PC-3 (cell line): ENCODE data around the gene NKIRAS1. TPM values are rescaled to one million over a fixed set of nuclear protein-coding genes. Genes with fewer than 3 reads are reported as not detected.
"Not testable (repeated sequence)": the region's sequence is repeated elsewhere in the genome, so short reads cannot be mapped to it uniquely, and the experiment has no call there.

Source experiments
- ATAC-seq: fragments of 200-7000 bp; cut with Tn5 transposase; 2 replicates; pipeline ENCODE4 v1.9.1; 2020; ENCODE audit warnings: mild to moderate bottlenecking, moderate library complexity
- BruUV-seq: library from RNA; stranded (reverse); fragments of 400-500 nt; replicated peaks from 2 replicates; lab custom pipeline; 2021; lab: Mats Ljungman, UMichigan
- CTCF ChIA-PET: fragments of 300-600 bp; sonication (Branson Sonifier 250); formaldehyde crosslinking; loops from one replicate; lab custom pipeline; 2022; ENCODE audit warnings: antibody characterized with exemption; lab: Charles Lee
- POLR2A ChIA-PET: fragments of 300-600 bp; sonication (Branson Sonifier 250); formaldehyde crosslinking; loops from one replicate; lab custom pipeline; 2022; ENCODE audit warnings: antibody characterized with exemption; ENCODE audit not compliant: unreplicated experiment; lab: Charles Lee
- DNase-seq: peaks from one replicate; pipeline ENCODE4 v3.0.0-alpha.2; 2015
- H2AFZ ChIP-seq: fragments of 300-600 bp; sonication (generic); 2 replicates; pipeline ENCODE4 v1.6.0; 2016; ENCODE audit warnings: antibody characterized with exemption, low read length
- H3F3A ChIP-seq: fragments of 300-600 bp; sonication (generic); one replicate; pipeline ENCODE4 v1.6.0; 2017; ENCODE audit warnings: antibody characterized with exemption, low read length, control low read depth, mild to moderate bottlenecking; ENCODE audit not compliant: unreplicated experiment
- H3K27ac ChIP-seq: fragments of 300-600 bp; sonication (generic); 2 replicates; pipeline ENCODE4 v1.5.1; 2016; ENCODE audit warnings: mild to moderate bottlenecking, low read length
- H3K27me3 ChIP-seq: fragments of 300-600 bp; sonication (generic); 2 replicates; pipeline ENCODE4 v1.6.1; 2016; ENCODE audit warnings: low read length, mixed read lengths
- H3K36me3 ChIP-seq: fragments of 300-600 bp; sonication (generic); 2 replicates; pipeline ENCODE4 v1.6.1; 2016; ENCODE audit warnings: low read depth, mixed run types, low read length, mixed read lengths
- H3K4me1 ChIP-seq: fragments of 300-600 bp; sonication (generic); 2 replicates; pipeline ENCODE4 v1.5.1; 2016; ENCODE audit warnings: low read length; ENCODE audit not compliant: insufficient read depth
- H3K4me2 ChIP-seq: fragments of 300-600 bp; sonication (generic); 2 replicates; pipeline ENCODE4 v1.6.0; 2016; ENCODE audit warnings: low read length
- H3K4me3 ChIP-seq: fragments of 300-600 bp; sonication (generic); 2 replicates; pipeline ENCODE4 v1.5.1; 2016; ENCODE audit warnings: mild to moderate bottlenecking, low read length, mixed read lengths
- H3K79me2 ChIP-seq: fragments of 300-600 bp; sonication (generic); 2 replicates; pipeline ENCODE4 v1.6.1; 2017; ENCODE audit warnings: low read length, mixed read lengths
- H3K9ac ChIP-seq: fragments of 300-600 bp; sonication (generic); 2 replicates; pipeline ENCODE4 v1.6.0; 2016; ENCODE audit warnings: mild to moderate bottlenecking, low read length
- H3K9me2 ChIP-seq: fragments of 300-600 bp; sonication (generic); replicated peaks from 2 replicates; pipeline ENCODE4 v1.6.1; 2016; ENCODE audit warnings: mixed run types, low read length, mixed read lengths
- H3K9me3 ChIP-seq: fragments of 300-600 bp; sonication (generic); 2 replicates; pipeline ENCODE4 v1.6.1; 2016; ENCODE audit warnings: low read length, mixed read lengths
- H4K20me1 ChIP-seq: fragments of 300-600 bp; sonication (generic); 2 replicates; pipeline ENCODE4 v1.6.1; 2016; ENCODE audit warnings: low read length, mixed read lengths
- CTCF ChIP-seq: fragments of 300-600 bp; sonication (generic); conservative IDR thresholded peaks from 2 replicates; pipeline ENCODE4 v1.5.1; 2017; ENCODE audit warnings: antibody characterized with exemption, low read depth, mild to moderate bottlenecking, low read length
- EZH2 ChIP-seq: fragments of 300-600 bp; sonication (generic); IDR thresholded peaks from one replicate; pipeline ENCODE4 v1.6.1; 2017; ENCODE audit warnings: antibody characterized with exemption, mild to moderate bottlenecking, low read length; ENCODE audit not compliant: unreplicated experiment
- EZH2phosphoT487 ChIP-seq: fragments of 300-600 bp; sonication (generic); IDR thresholded peaks from 2 replicates; pipeline ENCODE4 v1.6.1; 2018; ENCODE audit warnings: mild to moderate bottlenecking, antibody characterized with exemption, low read length, borderline replicate concordance
- intact Hi-C: fragments of 100-400 bp; cut with micrococcal nuclease; formaldehyde crosslinking; loops from 2 replicates; pipeline ENCODE4 v1.9.0; 2023
- total RNA-seq: library from RNA; depleted of rRNA; stranded (reverse); fragments of >200 nt; gene quantifications from 2 replicates; pipeline ENCODE4 v1.2.3, GENCODE V29; 2014

NKIRAS1 gene
- total RNA-seq, 1 experiment from 2014 or later, result 14.9 TPM

GRCh38 chr3:23913182-23913581 is 3.6 kb downstream of the NKIRAS1 start:
- no peaks in the 10 kb centered on the region for H3K27me3 ChIP-seq
- no peak overlapping the region for H3K27ac ChIP-seq
- ATAC-seq, result no peak
- no peak overlapping the region for H3K4me3 ChIP-seq
- peaks cover 10% of the 10 kb centered on the region for H3K36me3 ChIP-seq
- no peaks in the 10 kb centered on the region for H3F3A ChIP-seq
- CTCF ChIA-PET, result no interaction called here
- peaks cover 26% of the 10 kb centered on the region for H3K4me1 ChIP-seq
- no peak overlapping the region for H3K4me2 ChIP-seq
- no peak for DNase-seq
- no peak for TF ChIP-seq EZH2phosphoT487
- no peak for TF ChIP-seq EZH2
- no peak for TF ChIP-seq CTCF
- BruUV-seq, result no TSS peak
- POLR2A ChIA-PET, result no interaction called here
- H3K9me3 ChIP-seq, result no peaks in the 10 kb centered on the region
- H3K79me2 ChIP-seq, result peaks cover 52% of the 10 kb centered on the region
- intact Hi-C loops, result no loop called here
- no peaks in the 10 kb centered on the region for H3K9me2 ChIP-seq
- no peak overlapping the region for H3K9ac ChIP-seq
- peaks cover 12% of the 10 kb centered on the region for H4K20me1 ChIP-seq
- H2AFZ ChIP-seq, result no peak overlapping the region

DNA sequence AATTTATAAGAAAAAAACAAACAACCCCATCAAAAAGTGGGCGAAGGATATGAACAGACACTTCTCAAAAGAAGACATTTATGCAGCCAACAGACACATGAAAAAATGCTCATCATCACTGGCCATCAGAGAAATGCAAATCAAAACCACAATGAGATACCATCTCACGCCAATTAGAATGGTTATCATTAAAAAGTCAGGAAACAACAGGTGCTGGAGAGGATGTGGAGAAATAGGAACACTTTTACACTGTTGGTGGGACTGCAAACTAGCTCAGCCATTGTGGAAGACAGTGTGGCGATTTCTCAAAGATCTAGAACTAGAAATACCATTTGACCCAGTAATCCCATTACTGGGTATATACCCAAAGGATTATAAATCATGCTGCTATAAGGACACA is 4.5 kb downstream of the NKIRAS1 start:
- H3K9ac ChIP-seq, H4K20me1 ChIP-seq, H2AFZ ChIP-seq, H3K36me3 ChIP-seq, CTCF ChIA-PET, H3K4me3 ChIP-seq, H3K27me3 ChIP-seq, POLR2A ChIA-PET, H3K4me2 ChIP-seq, H3K9me3 ChIP-seq, ATAC-seq, H3K9me2 ChIP-seq, H3K27ac ChIP-seq, H3F3A ChIP-seq, BruUV-seq, intact Hi-C loops, DNase-seq: not testable (repeated sequence)
- H3K79me2 ChIP-seq, result peaks cover 44% of the 10 kb centered on the region
- H3K4me1 ChIP-seq, result peaks cover 26% of the 10 kb centered on the region

DNA sequence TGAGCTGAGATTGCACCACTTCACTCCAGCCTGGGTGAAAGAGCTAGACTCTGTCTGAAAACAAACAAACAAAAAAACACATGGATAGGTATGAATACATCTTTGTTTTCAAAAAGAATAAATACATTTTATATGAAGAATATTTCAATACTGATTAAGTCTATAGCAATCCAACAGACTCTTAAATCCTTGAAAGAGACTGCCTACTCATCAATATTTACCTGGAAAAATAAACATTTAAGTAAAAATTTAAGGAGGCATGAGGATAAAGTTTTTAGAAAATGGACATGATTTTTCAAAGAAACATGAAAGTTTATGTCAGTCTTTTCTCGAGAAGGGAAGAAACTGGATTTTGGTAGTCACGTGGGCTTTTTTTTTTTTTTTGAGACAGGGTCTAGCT is 5.4 kb downstream of the NKIRAS1 start:
- H3K79me2 ChIP-seq, result peaks cover 37% of the 10 kb centered on the region
- ChIA-PET CTCF (no interaction called here), POLR2A (no interaction called here)
- ATAC-seq (no peak), DNase-seq (no peak)
- H3K4me3 ChIP-seq, result no peak overlapping the region
- H3K36me3 ChIP-seq, result peaks cover 3% of the 10 kb centered on the region; the same call in 1 of the 2 replicates
- peaks cover 26% of the 10 kb centered on the region for H3K4me1 ChIP-seq
- H3F3A ChIP-seq, result no peaks in the 10 kb centered on the region
- H3K9me3 ChIP-seq, result no peaks in the 10 kb centered on the region
- no peak overlapping the region for H3K9ac ChIP-seq
- BruUV-seq, result no TSS peak
- H3K9me2 ChIP-seq, result no peaks in the 10 kb centered on the region
- no peak overlapping the region for H3K4me2 ChIP-seq
- 0 out of 2 replicates have a peak, but pooled peaks cover 4% of the 10 kb centered on the region for H4K20me1 ChIP-seq
- H3K27ac ChIP-seq, result no peak overlapping the region
- no peaks in the 10 kb centered on the region for H3K27me3 ChIP-seq
- TF ChIP-seq EZH2, result no peak
- no peak for TF ChIP-seq EZH2phosphoT487
- no peak for TF ChIP-seq CTCF
- intact Hi-C loops, result no loop called here
- H2AFZ ChIP-seq, result no peak overlapping the region
